SK-N-SH treated with all-trans-retinoic acid at 6 μM for 48 hours (cell line): ENCODE data around the gene B3GAT3.

Source experiments
- TOX ChIP-seq: fragments of 250-450 bp; sonication (Bioruptor Pico); IDR thresholded peaks from 2 replicates; pipeline ENCODE4 v1.8.0; 2021; ENCODE audit warnings: mild to moderate bottlenecking, moderate library complexity, borderline replicate concordance
- ZFP30 ChIP-seq: fragments of 450-650 bp; formaldehyde crosslinking; IDR thresholded peaks from 2 replicates; pipeline ENCODE4 v1.5.0; 2022; ENCODE audit warnings: mild to moderate bottlenecking, moderate library complexity
- ZNF8 ChIP-seq: fragments of 450-650 bp; formaldehyde crosslinking; IDR thresholded peaks from 2 replicates; pipeline ENCODE4 v1.5.0; 2020; ENCODE audit warnings: mild to moderate bottlenecking, moderate library complexity
- TF ChIP-seq, protein P1 (sequence below): fragments of 250-450 bp; sonication (Bioruptor Pico); IDR thresholded peaks from 2 replicates; pipeline ENCODE4 v1.8.0; 2020; ENCODE audit warnings: mild to moderate bottlenecking, moderate library complexity, borderline replicate concordance

DNA sequence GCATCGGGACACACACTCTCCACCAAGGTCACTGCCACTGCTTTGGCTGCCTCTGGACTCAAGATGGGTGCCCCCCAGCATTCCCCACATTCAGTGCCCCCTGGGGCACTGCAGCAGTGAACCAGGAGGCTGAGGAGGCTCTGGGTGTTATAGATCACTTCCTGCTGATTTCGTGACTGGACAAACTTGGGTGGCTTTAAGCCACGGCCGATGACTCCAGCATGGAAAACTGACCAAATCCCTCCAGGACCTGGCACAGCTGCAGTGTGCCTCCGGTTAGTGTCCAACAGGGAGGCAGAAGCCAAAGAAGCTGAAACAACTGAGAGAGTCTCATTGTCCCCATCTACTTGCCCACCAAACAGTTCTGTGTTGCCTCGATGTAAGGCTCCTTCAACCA, 25.8 kb upstream of the B3GAT3 start:
- TF ChIP-seq ZNF8 (no peak), ZFP30 (CRISPR knock-in tag) (no peak), TOX (CRISPR knock-in tag) (no peak)
- TF ChIP-seq, protein P1, sequence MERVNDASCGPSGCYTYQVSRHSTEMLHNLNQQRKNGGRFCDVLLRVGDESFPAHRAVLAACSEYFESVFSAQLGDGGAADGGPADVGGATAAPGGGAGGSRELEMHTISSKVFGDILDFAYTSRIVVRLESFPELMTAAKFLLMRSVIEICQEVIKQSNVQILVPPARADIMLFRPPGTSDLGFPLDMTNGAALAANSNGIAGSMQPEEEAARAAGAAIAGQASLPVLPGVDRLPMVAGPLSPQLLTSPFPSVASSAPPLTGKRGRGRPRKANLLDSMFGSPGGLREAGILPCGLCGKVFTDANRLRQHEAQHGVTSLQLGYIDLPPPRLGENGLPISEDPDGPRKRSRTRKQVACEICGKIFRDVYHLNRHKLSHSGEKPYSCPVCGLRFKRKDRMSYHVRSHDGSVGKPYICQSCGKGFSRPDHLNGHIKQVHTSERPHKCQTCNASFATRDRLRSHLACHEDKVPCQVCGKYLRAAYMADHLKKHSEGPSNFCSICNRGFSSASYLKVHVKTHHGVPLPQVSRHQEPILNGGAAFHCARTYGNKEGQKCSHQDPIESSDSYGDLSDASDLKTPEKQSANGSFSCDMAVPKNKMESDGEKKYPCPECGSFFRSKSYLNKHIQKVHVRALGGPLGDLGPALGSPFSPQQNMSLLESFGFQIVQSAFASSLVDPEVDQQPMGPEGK, result no peak
